Trophoblast cell (in vitro differentiated cells and primary cell): ENCODE results near the gene KIF13A.

Experiments
- DNase-seq, 2 donors: peaks; one replicate each; pipeline ENCODE4 v3.0.0-alpha.2; 2016
- H2AFZ ChIP-seq: 2 replicates; pipeline ENCODE4 v1.6.1; 2013; ENCODE audit warnings: low read length, moderate library complexity, mild to moderate bottlenecking; ENCODE audit not compliant: insufficient read depth, poor library complexity
- H2AK5ac ChIP-seq: 2 replicates; pipeline ENCODE4 v1.6.1; 2013; ENCODE audit warnings: mild to moderate bottlenecking, low read length
- H2BK120ac ChIP-seq: 2 replicates; pipeline ENCODE4 v1.6.1; 2013; ENCODE audit warnings: low read length, mild to moderate bottlenecking, moderate library complexity; ENCODE audit not compliant: insufficient read depth, poor library complexity
- H2BK12ac ChIP-seq: 2 replicates; pipeline ENCODE4 v1.6.1; 2013; ENCODE audit warnings: mild to moderate bottlenecking, low read length, moderate library complexity
- H2BK5ac ChIP-seq: 2 replicates; pipeline ENCODE4 v1.6.1; 2013; ENCODE audit warnings: low read length, low read depth, moderate library complexity, mild to moderate bottlenecking; ENCODE audit not compliant: poor library complexity
- H3K14ac ChIP-seq: 2 replicates; pipeline ENCODE4 v1.6.1; 2013; ENCODE audit warnings: mild to moderate bottlenecking, low read length
- H3K18ac ChIP-seq: 2 replicates; pipeline ENCODE4 v1.6.1; 2013; ENCODE audit warnings: mild to moderate bottlenecking, low read length
- H3K23ac ChIP-seq: 2 replicates; pipeline ENCODE4 v1.6.1; 2013; ENCODE audit warnings: low read length
- H3K27ac ChIP-seq: 2 replicates; pipeline ENCODE4 v1.5.1; 2013; ENCODE audit warnings: low read depth, mild to moderate bottlenecking, inconsistent platforms, low read length, moderate library complexity
- H3K27me3 ChIP-seq: 2 replicates; pipeline ENCODE4 v1.6.1; 2013; ENCODE audit warnings: inconsistent platforms, mild to moderate bottlenecking, low read length, moderate library complexity; ENCODE audit not compliant: insufficient read depth
- H3K36me3 ChIP-seq, 2 experiments: 1 replicate in 1 of 2; 2 replicates in 1 of 2; pipeline ENCODE4 v1.6.1; 2013; ENCODE audit warnings: low read length in 2 of 2, mild to moderate bottlenecking in 2 of 2, moderate library complexity in 1 of 2; ENCODE audit not compliant: insufficient read depth in 2 of 2, control insufficient read depth in 1 of 2
- H3K4ac ChIP-seq: 2 replicates; pipeline ENCODE4 v1.6.1; 2013; ENCODE audit warnings: low read depth, mild to moderate bottlenecking, low read length, moderate library complexity
- H3K4me1 ChIP-seq, 2 experiments: 1 replicate in 1 of 2; 2 replicates in 1 of 2; pipeline ENCODE4 v1.6.1; 2013; ENCODE audit warnings: low read length in 2 of 2, mild to moderate bottlenecking in 2 of 2, moderate library complexity in 1 of 2; ENCODE audit not compliant: insufficient read depth in 2 of 2, control insufficient read depth in 1 of 2
- H3K4me2 ChIP-seq: 2 replicates; pipeline ENCODE4 v1.6.1; 2013; ENCODE audit warnings: inconsistent platforms, mild to moderate bottlenecking, low read length, moderate library complexity
- H3K4me3 ChIP-seq: 2 replicates; pipeline ENCODE4 v1.5.1; 2013; ENCODE audit warnings: mild to moderate bottlenecking, low read depth, low read length, inconsistent platforms
- H3K79me1 ChIP-seq: one replicate; pipeline ENCODE4 v1.6.1; 2013; ENCODE audit warnings: low read length
- H3K79me2 ChIP-seq: 2 replicates; pipeline ENCODE4 v1.6.1; 2013; ENCODE audit warnings: low read length, mild to moderate bottlenecking; ENCODE audit not compliant: control insufficient read depth, insufficient read depth, poor library complexity
- H3K9ac ChIP-seq: 2 replicates; pipeline ENCODE4 v1.6.1; 2013; ENCODE audit warnings: mild to moderate bottlenecking, low read length
- H3K9me3 ChIP-seq: 2 replicates; pipeline ENCODE4 v1.6.1; 2013; ENCODE audit warnings: low read depth, mild to moderate bottlenecking, control low read depth, inconsistent platforms, low read length; ENCODE audit not compliant: insufficient read depth
- H4K12ac ChIP-seq: 2 replicates; pipeline ENCODE4 v1.6.1; 2013; ENCODE audit warnings: low read depth, mild to moderate bottlenecking, low read length, moderate library complexity
- H4K8ac ChIP-seq: 2 replicates; pipeline ENCODE4 v1.6.1; 2013; ENCODE audit warnings: low read depth, mild to moderate bottlenecking, low read length, moderate library complexity
- H4K91ac ChIP-seq: one replicate; pipeline ENCODE4 v1.6.1; 2013; ENCODE audit warnings: low read depth, mild to moderate bottlenecking, low read length, moderate library complexity
- WGBS: extraction: QIAGEN DNeasy Blood & Tissue Kit; methylation state at CpG from one replicate; pipeline ENCODE4 v1.1.7; 2013; ENCODE audit warnings: missing lambda C conversion rate; ENCODE audit not compliant: insufficient read length, insufficient coverage; ENCODE audit errors: extremely low coverage; 5-methylcytosine and 5-hydroxymethylcytosine counted together

The KIF13A gene

GRCh38 chr6:17867880-17868279 is 119.6 kb downstream of the KIF13A start:
- no peak overlapping the region for H3K4me2 ChIP-seq
- no peak overlapping the region for H3K4ac ChIP-seq
- no peak overlapping the region for H4K91ac ChIP-seq
- H2AFZ ChIP-seq, result no peak overlapping the region
- H3K27me3 ChIP-seq, result no peaks in the 10 kb centered on the region
- WGBS, result no CpG with 5 or more reads among the region's 1 CpG
- H2AK5ac ChIP-seq, result no peak overlapping the region
- no peak overlapping the region for H3K18ac ChIP-seq
- DNase-seq, result no peak
- no peak overlapping the region for H2BK12ac ChIP-seq
- no peak overlapping the region for H3K14ac ChIP-seq
- H3K9me3 ChIP-seq, result no peaks in the 10 kb centered on the region
- H3K23ac ChIP-seq, result no peak overlapping the region
- H3K79me1 ChIP-seq, result peaks cover 8% of the 10 kb centered on the region
- H2BK5ac ChIP-seq, result no peak overlapping the region
- no peak overlapping the region for H3K27ac ChIP-seq
- H3K9ac ChIP-seq, result no peak overlapping the region
- H3K36me3 ChIP-seq, result peaks cover 0 to 2% of the 10 kb centered on the region in 2 experiments
- no peak overlapping the region for H4K8ac ChIP-seq
- H3K4me1 ChIP-seq, result peaks cover 5 to 20% of the 10 kb centered on the region in 2 experiments
- no peak overlapping the region for H4K12ac ChIP-seq
- no peak overlapping the region for H3K4me3 ChIP-seq
- H2BK120ac ChIP-seq, result no peak overlapping the region
- no peaks in the 10 kb centered on the region for H3K79me2 ChIP-seq

- Histone ChIP-seq H3K4me3 (no peak overlapping the region), H3K14ac (no peak overlapping the region), H4K8ac (no peak overlapping the region), H3K9ac (no peak overlapping the region), H3K79me1 (peaks cover 8% of the 10 kb centered on the region), H2AK5ac (no peak overlapping the region), H3K79me2 (no peaks in the 10 kb centered on the region), H2BK120ac (no peak overlapping the region), H3K9me3 (no peaks in the 10 kb centered on the region), H2AFZ (no peak overlapping the region), H3K4me1 (peaks cover 5 to 20% of the 10 kb centered on the region in 2 experiments), H3K27me3 (no peaks in the 10 kb centered on the region), H3K4me2 (no peak overlapping the region), H4K91ac (no peak overlapping the region), H3K18ac (no peak overlapping the region), H3K4ac (no peak overlapping the region), H3K27ac (no peak overlapping the region), H2BK5ac (no peak overlapping the region), H4K12ac (no peak overlapping the region), H3K36me3 (no peaks in the 10 kb centered on the region), H2BK12ac (no peak overlapping the region), H3K23ac (no peak overlapping the region)
- no peak for DNase-seq
- no CpG with 5 or more reads among the region's 1 CpG for WGBS
Observed at GRCh38 chr6:17866876-17867444, 120.5 kb downstream of the KIF13A start.

- Histone ChIP-seq H3K36me3 (no peaks in the 10 kb centered on the region), H2BK5ac (no peak overlapping the region), H3K9me3 (no peaks in the 10 kb centered on the region), H3K79me2 (no peaks in the 10 kb centered on the region), H2AFZ (no peak overlapping the region), H3K4me3 (no peak overlapping the region), H3K4me2 (no peak overlapping the region), H4K91ac (no peak overlapping the region), H3K4ac (no peak overlapping the region), H3K27ac (peak overlapping the region; percentile 62), H2BK120ac (no peak overlapping the region), H3K9ac (no peak overlapping the region), H3K4me1 (peaks cover 5 to 20% of the 10 kb centered on the region in 2 experiments), H3K18ac (no peak overlapping the region), H3K79me1 (peaks cover 8% of the 10 kb centered on the region), H4K8ac (no peak overlapping the region), H3K23ac (no peak overlapping the region), H3K27me3 (no peaks in the 10 kb centered on the region), H2AK5ac (no peak overlapping the region), H3K14ac (no peak overlapping the region), H4K12ac (no peak overlapping the region), H2BK12ac (no peak overlapping the region)
- DNase-seq, result peak; percentile 96 to 98
- no CpG with 5 or more reads among the region's 6 CpGs for WGBS
Observed at GRCh38 chr6:17865798-17866725, 121.4 kb downstream of the KIF13A start.

GRCh38 chr6:17865243-17865642 is 122.2 kb downstream of the KIF13A start:
- no peak overlapping the region for H3K18ac ChIP-seq
- no peak overlapping the region for H4K8ac ChIP-seq
- no peak overlapping the region for H2BK5ac ChIP-seq
- no peak overlapping the region for H4K12ac ChIP-seq
- no peak overlapping the region for H3K4ac ChIP-seq
- H3K9ac ChIP-seq, result no peak overlapping the region
- no peak overlapping the region for H2BK12ac ChIP-seq
- no peak overlapping the region for H3K14ac ChIP-seq
- H4K91ac ChIP-seq, result no peak overlapping the region
- no peak overlapping the region for H3K4me2 ChIP-seq
- H3K9me3 ChIP-seq, result no peaks in the 10 kb centered on the region
- no peaks in the 10 kb centered on the region for H3K36me3 ChIP-seq
- no peaks in the 10 kb centered on the region for H3K27me3 ChIP-seq
- no peak overlapping the region for H2AK5ac ChIP-seq
- peak overlapping the region; percentile 55 for H3K27ac ChIP-seq
- peaks cover 5 to 20% of the 10 kb centered on the region in 2 experiments for H3K4me1 ChIP-seq
- peaks cover 8% of the 10 kb centered on the region for H3K79me1 ChIP-seq
- WGBS, result no CpG with 5 or more reads among the region's 2 CpGs
- H3K23ac ChIP-seq, result no peak overlapping the region
- no peaks in the 10 kb centered on the region for H3K79me2 ChIP-seq
- peak; percentile 60 to 65 for DNase-seq
- no peak overlapping the region for H3K4me3 ChIP-seq
- no peak overlapping the region for H2BK120ac ChIP-seq
- H2AFZ ChIP-seq, result no peak overlapping the region
